NT2/D1 (cell line): ENCODE data around the gene LAMB4.

Experiments used
- YY1 ChIP-seq: IDR thresholded peaks from 2 replicates; pipeline ENCODE4 v1.6.1; 2011; ENCODE audit not compliant: insufficient read length, insufficient read depth
- ZNF274 ChIP-seq: IDR thresholded peaks from 2 replicates; pipeline ENCODE4 v1.6.1; 2011; ENCODE audit warnings: mild to moderate bottlenecking, low read depth, low read length

- no peak for TF ChIP-seq ZNF274
- TF ChIP-seq YY1 = no peak
These were observed 41.4 kb downstream of the LAMB4 start for GRCh38 chr7:108088729-108089128.
